SK-N-SH treated with all-trans-retinoic acid at 6 μM for 48 hours (cell line): ENCODE data around the gene SIN3B.
"Not testable (repeated sequence)": the region's sequence is repeated elsewhere in the genome, so short reads cannot be mapped to it uniquely, and the experiment has no call there.

Source experiments
- ATAC-seq: fragments of 200-7000 bp; cut with Tn5 transposase; 3 replicates; pipeline ENCODE4 v1.9.1; 2020; ENCODE audit warnings: mild to moderate bottlenecking, moderate library complexity
- ARNTL ChIP-seq: fragments of 450-650 bp; formaldehyde crosslinking; IDR thresholded peaks from 2 replicates; pipeline ENCODE4 v1.5.0; 2020; ENCODE audit warnings: low read depth, mild to moderate bottlenecking, moderate library complexity, borderline replicate concordance
- BACH2 ChIP-seq: fragments of 250-450 bp; sonication (Bioruptor Pico); IDR thresholded peaks from 2 replicates; pipeline ENCODE4 v1.9.0; 2021; ENCODE audit warnings: mild to moderate bottlenecking, borderline replicate concordance
- CSDC2 ChIP-seq: fragments of 250-450 bp; sonication (Bioruptor Pico); IDR thresholded peaks from 2 replicates; pipeline ENCODE4 v1.5.0; 2020; ENCODE audit warnings: mild to moderate bottlenecking, moderate library complexity
- CSRNP3 ChIP-seq: fragments of 250-450 bp; sonication (Bioruptor Pico); IDR thresholded peaks from 2 replicates; pipeline ENCODE4 v1.5.1; 2021; ENCODE audit warnings: mild to moderate bottlenecking, moderate library complexity
- ESRRG ChIP-seq: fragments of 250-450 bp; sonication (Bioruptor Pico); IDR thresholded peaks from 2 replicates; pipeline ENCODE4 v1.6.1; 2021; ENCODE audit warnings: mild to moderate bottlenecking
- ISL1 ChIP-seq: fragments of 250-450 bp; sonication (Bioruptor Pico); IDR thresholded peaks from 2 replicates; pipeline ENCODE4 v2.1.2; 2022; ENCODE audit warnings: mild to moderate bottlenecking, moderate library complexity
- OSR1 ChIP-seq: fragments of 250-450 bp; sonication (Bioruptor Pico); IDR thresholded peaks from 2 replicates; pipeline ENCODE4 v1.8.0; 2022; ENCODE audit warnings: moderate library complexity, mild to moderate bottlenecking, inconsistent platforms
- PATZ1 ChIP-seq: fragments of 250-450 bp; sonication (Bioruptor Pico); IDR thresholded peaks from 2 replicates; pipeline ENCODE4 v1.8.0; 2020; ENCODE audit warnings: mild to moderate bottlenecking, moderate library complexity, borderline replicate concordance
- POU6F1 ChIP-seq: fragments of 250-450 bp; sonication (Bioruptor Pico); IDR thresholded peaks from 2 replicates; pipeline ENCODE4 v1.8.0; 2021; ENCODE audit warnings: low read depth, mild to moderate bottlenecking, moderate library complexity, borderline replicate concordance
- PPARA ChIP-seq: fragments of 250-450 bp; sonication (Bioruptor Pico); IDR thresholded peaks from 2 replicates; pipeline ENCODE4 v1.5.0; 2020; ENCODE audit warnings: mild to moderate bottlenecking, borderline replicate concordance
- RARB ChIP-seq: fragments of 250-450 bp; sonication (Bioruptor Pico); IDR thresholded peaks from 2 replicates; pipeline ENCODE4 v1.8.0; 2021; ENCODE audit warnings: mild to moderate bottlenecking, moderate library complexity
- SNAI2 ChIP-seq: fragments of 250-450 bp; sonication (Bioruptor Pico); IDR thresholded peaks from 2 replicates; pipeline ENCODE4 v1.5.0; 2020; ENCODE audit warnings: mild to moderate bottlenecking, moderate library complexity
- TCF4 ChIP-seq: fragments of 250-450 bp; sonication (Bioruptor Pico); IDR thresholded peaks from 2 replicates; pipeline ENCODE4 v1.8.0; 2021; ENCODE audit warnings: mild to moderate bottlenecking, moderate library complexity, borderline replicate concordance
- TOX ChIP-seq: fragments of 250-450 bp; sonication (Bioruptor Pico); IDR thresholded peaks from 2 replicates; pipeline ENCODE4 v1.8.0; 2021; ENCODE audit warnings: mild to moderate bottlenecking, moderate library complexity, borderline replicate concordance
- TSHZ2 ChIP-seq: fragments of 250-450 bp; sonication (Bioruptor Pico); IDR thresholded peaks from 2 replicates; pipeline ENCODE4 v1.5.0; 2020; ENCODE audit warnings: mild to moderate bottlenecking, moderate library complexity
- ZC3H10 ChIP-seq: fragments of 250-450 bp; sonication (Bioruptor Pico); IDR thresholded peaks from 2 replicates; pipeline ENCODE4 v1.5.1; 2021; ENCODE audit warnings: mild to moderate bottlenecking, moderate library complexity
- ZFP3 ChIP-seq: fragments of 250-450 bp; sonication (Bioruptor Pico); IDR thresholded peaks from 2 replicates; pipeline ENCODE4 v1.5.0; 2020; ENCODE audit warnings: mild to moderate bottlenecking, moderate library complexity
- ZFP30 ChIP-seq: fragments of 450-650 bp; formaldehyde crosslinking; IDR thresholded peaks from 2 replicates; pipeline ENCODE4 v1.5.0; 2022; ENCODE audit warnings: mild to moderate bottlenecking, moderate library complexity
- ZNF565 ChIP-seq: fragments of 450-650 bp; formaldehyde crosslinking; conservative IDR thresholded peaks from 2 replicates; pipeline ENCODE4 v1.5.0; 2020; ENCODE audit warnings: low read depth, mild to moderate bottlenecking, moderate library complexity
- ZNF70 ChIP-seq: fragments of 450-650 bp; formaldehyde crosslinking; IDR thresholded peaks from 2 replicates; pipeline ENCODE4 v1.5.0; 2020; ENCODE audit warnings: mild to moderate bottlenecking, moderate library complexity
- ZNF8 ChIP-seq: fragments of 450-650 bp; formaldehyde crosslinking; IDR thresholded peaks from 2 replicates; pipeline ENCODE4 v1.5.0; 2020; ENCODE audit warnings: mild to moderate bottlenecking, moderate library complexity

The SIN3B gene

GRCh38 chr19:16797876-16798275, 31.3 kb upstream of the SIN3B start:
- no peak for TF ChIP-seq ARNTL (CRISPR knock-in tag)
- no peak for TF ChIP-seq RARB (CRISPR knock-in tag)
- TF ChIP-seq ZFP30 (CRISPR knock-in tag): no peak
- TF ChIP-seq BACH2: no peak
- no peak for TF ChIP-seq CSRNP3 (CRISPR knock-in tag)

GRCh38 chr19:16798326-16798725, 30.9 kb upstream of the SIN3B start:
- ATAC-seq: not testable (repeated sequence)

More at GRCh38 chr19:16797876-16798275, 31.3 kb upstream of the SIN3B start:
- ATAC-seq: no peak

GRCh38 chr19:16799740-16800139, 29.5 kb upstream of the SIN3B start:
- ATAC-seq: no peak
- no peak for TF ChIP-seq CSDC2 (CRISPR knock-in tag)
- no peak for TF ChIP-seq ZNF565
- TF ChIP-seq BACH2: no peak
- no peak for TF ChIP-seq TSHZ2 (CRISPR knock-in tag)
- no peak for TF ChIP-seq CSRNP3 (CRISPR knock-in tag)
- no peak for TF ChIP-seq ZNF70
- no peak for TF ChIP-seq PPARA (CRISPR knock-in tag)
- TF ChIP-seq TOX (CRISPR knock-in tag): no peak
- TF ChIP-seq TCF4: no peak
- no peak for TF ChIP-seq PATZ1 (CRISPR knock-in tag)
- TF ChIP-seq ESRRG: no peak
- TF ChIP-seq POU6F1 (CRISPR knock-in tag): no peak
- no peak for TF ChIP-seq ARNTL (CRISPR knock-in tag)
- TF ChIP-seq ZFP30 (CRISPR knock-in tag): no peak
- no peak for TF ChIP-seq OSR1 (CRISPR knock-in tag)
- TF ChIP-seq ZC3H10 (CRISPR knock-in tag): no peak
- TF ChIP-seq ZNF8: no peak
- TF ChIP-seq SNAI2: no peak
- TF ChIP-seq ZFP3 (CRISPR knock-in tag): no peak

- no peak for ATAC-seq
- no peak for TF ChIP-seq ESRRG
- TF ChIP-seq PPARA (CRISPR knock-in tag): no peak
- TF ChIP-seq CSRNP3 (CRISPR knock-in tag): no peak
- TF ChIP-seq TSHZ2 (CRISPR knock-in tag): no peak
- TF ChIP-seq ZNF8: no peak
- TF ChIP-seq TCF4: no peak
- TF ChIP-seq ISL1 (CRISPR knock-in tag): no peak
- TF ChIP-seq POU6F1 (CRISPR knock-in tag): no peak
- TF ChIP-seq CSDC2 (CRISPR knock-in tag): no peak
- no peak for TF ChIP-seq ARNTL (CRISPR knock-in tag)
Measured at GRCh38 chr19:16801600-16802013, 27.6 kb upstream of the SIN3B start.
